Measurements from ENCODE around the gene NT5C2. TPM values are rescaled to one million over a fixed set of nuclear protein-coding genes. Genes with fewer than 3 reads are reported as not detected.
"Not testable (repeated sequence)": the region's sequence is repeated elsewhere in the genome, so short reads cannot be mapped to it uniquely, and the experiment has no call there.

Gene NT5C2
- total RNA-seq, 1 experiment from 2014 or later, result 91.2 TPM

DNA sequence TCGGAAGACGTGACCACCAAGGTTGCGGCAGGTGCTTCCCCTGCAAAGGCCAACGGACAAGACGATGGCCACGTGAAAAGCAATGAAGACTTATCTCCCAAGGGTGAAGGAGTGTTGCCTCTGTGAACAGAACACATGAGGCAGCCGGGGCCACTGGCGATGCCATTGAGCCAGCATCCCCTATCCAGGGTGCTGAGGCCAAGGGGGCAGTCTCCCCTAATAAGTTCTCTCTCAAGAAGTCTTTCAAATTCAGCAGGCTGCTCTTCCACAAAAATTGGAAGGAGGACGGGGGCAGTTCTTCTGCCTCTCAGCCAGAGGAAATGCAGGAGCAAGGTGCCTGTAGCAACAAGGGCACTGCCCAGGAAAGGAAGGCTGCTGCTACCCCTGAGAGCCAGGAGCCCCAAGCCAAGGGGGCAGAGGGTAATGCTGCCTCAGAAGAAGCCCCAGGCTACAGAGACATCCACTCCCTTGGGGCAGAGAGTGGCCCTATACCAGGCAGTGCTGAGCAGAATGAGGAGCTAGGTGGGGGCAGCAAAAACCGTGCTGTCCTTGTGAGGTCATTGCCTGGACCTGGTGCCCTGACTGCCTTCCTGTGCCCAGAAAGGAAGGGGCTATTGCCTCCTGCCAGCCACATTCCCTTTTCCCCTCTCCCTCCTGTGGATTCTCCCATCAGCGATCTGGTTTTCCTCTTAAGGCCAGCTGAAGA is 17.3 kb downstream of the NT5C2 start:
- H3K4me1 Mint-ChIP-seq (ENCODE audit: low read depth, unreplicated experiment), result no peaks in the 10 kb centered on the region
- POLR2A ChIA-PET, result interaction anchor here (0.6 kb wide), 1 partner anchor 64 kb away, joined by 6 read pairs; no protein-coding TSS in a partner anchor
- H3K4me3 Mint-ChIP-seq (ENCODE audit: unreplicated experiment), result no peak overlapping the region
- no peaks in the 10 kb centered on the region for H3K27me3 ChIP-seq (replicated peaks; ENCODE audit: control insufficient read depth, insufficient read depth, low read length)
- BruUV-seq (replicated peaks), result no TSS peak
- intact Hi-C loops (cut with micrococcal nuclease; ENCODE audit: unreplicated experiment), result no loop called here
- peak overlapping the region; percentile 37 for H3K27ac Mint-ChIP-seq (ENCODE audit: unreplicated experiment)
- no peaks in the 10 kb centered on the region for H3K4me1 ChIP-seq
- no peaks in the 10 kb centered on the region for H3K27me3 Mint-ChIP-seq (ENCODE audit: insufficient read depth, unreplicated experiment)
- TF ChIP-seq, protein P1, sequence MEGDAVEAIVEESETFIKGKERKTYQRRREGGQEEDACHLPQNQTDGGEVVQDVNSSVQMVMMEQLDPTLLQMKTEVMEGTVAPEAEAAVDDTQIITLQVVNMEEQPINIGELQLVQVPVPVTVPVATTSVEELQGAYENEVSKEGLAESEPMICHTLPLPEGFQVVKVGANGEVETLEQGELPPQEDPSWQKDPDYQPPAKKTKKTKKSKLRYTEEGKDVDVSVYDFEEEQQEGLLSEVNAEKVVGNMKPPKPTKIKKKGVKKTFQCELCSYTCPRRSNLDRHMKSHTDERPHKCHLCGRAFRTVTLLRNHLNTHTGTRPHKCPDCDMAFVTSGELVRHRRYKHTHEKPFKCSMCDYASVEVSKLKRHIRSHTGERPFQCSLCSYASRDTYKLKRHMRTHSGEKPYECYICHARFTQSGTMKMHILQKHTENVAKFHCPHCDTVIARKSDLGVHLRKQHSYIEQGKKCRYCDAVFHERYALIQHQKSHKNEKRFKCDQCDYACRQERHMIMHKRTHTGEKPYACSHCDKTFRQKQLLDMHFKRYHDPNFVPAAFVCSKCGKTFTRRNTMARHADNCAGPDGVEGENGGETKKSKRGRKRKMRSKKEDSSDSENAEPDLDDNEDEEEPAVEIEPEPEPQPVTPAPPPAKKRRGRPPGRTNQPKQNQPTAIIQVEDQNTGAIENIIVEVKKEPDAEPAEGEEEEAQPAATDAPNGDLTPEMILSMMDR (IDR thresholded peaks at IDR 0.05; ENCODE audit: insufficient read depth in 1 of 2, low read depth in 1 of 2, low read length in 1 of 2, severe bottlenecking in 1 of 2, unreplicated experiment in 1 of 2), result no peak
- H3K36me3 ChIP-seq (ENCODE audit: control insufficient read depth, insufficient read depth, low read length), result peaks cover 5% of the 10 kb centered on the region
- DNase-seq, result no peak
- no peaks in the 10 kb centered on the region for H3K9me3 ChIP-seq
- CTCF ChIA-PET, result interaction anchor here (0.5 kb wide), 1 partner anchor 800 kb away, joined by 3 read pairs; no protein-coding TSS in a partner anchor
- H3K36me3 Mint-ChIP-seq (ENCODE audit: insufficient read depth, unreplicated experiment), result peaks cover 76% of the 10 kb centered on the region
- H3K9me3 Mint-ChIP-seq (ENCODE audit: unreplicated experiment), result no peaks in the 10 kb centered on the region
- no peak overlapping the region for H3K4me3 ChIP-seq (ENCODE audit: low read depth, low read length)

DNA sequence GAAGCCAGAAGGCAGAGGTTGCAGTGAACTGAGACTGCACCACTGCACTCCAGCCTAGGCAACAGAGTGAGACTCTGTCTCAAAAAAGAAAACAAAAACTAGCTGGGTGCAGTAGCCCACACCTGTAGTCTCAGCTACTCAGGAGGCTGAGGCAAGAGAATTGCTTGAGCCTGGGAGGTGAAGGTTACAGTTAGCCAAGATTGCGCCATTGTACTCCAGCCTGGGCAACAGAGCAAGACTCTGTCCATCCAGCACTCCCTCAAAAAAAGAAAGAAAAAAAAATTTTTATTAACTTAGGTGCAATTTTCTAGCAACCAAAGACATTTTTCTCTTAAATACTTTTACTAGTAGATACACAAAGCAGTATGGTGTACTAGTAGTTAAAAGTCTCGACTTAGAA is 18.7 kb downstream of the NT5C2 start:
- H3K4me3 ChIP-seq (ENCODE audit: low read depth, low read length); H3K27ac Mint-ChIP-seq (ENCODE audit: unreplicated experiment); H3K36me3 ChIP-seq (ENCODE audit: control insufficient read depth, insufficient read depth, low read length); POLR2A ChIA-PET; H3K4me3 Mint-ChIP-seq (ENCODE audit: unreplicated experiment); H3K27me3 ChIP-seq (replicated peaks; ENCODE audit: control insufficient read depth, insufficient read depth, low read length); H3K9me3 ChIP-seq; intact Hi-C loops (cut with micrococcal nuclease; ENCODE audit: unreplicated experiment); H3K4me1 Mint-ChIP-seq (ENCODE audit: low read depth, unreplicated experiment); H3K9me3 Mint-ChIP-seq (ENCODE audit: unreplicated experiment); CTCF ChIA-PET; BruUV-seq (replicated peaks); DNase-seq; H3K4me1 ChIP-seq; H3K27me3 Mint-ChIP-seq (ENCODE audit: insufficient read depth, unreplicated experiment): not testable (repeated sequence)
- peaks cover 72% of the 10 kb centered on the region for H3K36me3 Mint-ChIP-seq (ENCODE audit: insufficient read depth, unreplicated experiment)

DNA sequence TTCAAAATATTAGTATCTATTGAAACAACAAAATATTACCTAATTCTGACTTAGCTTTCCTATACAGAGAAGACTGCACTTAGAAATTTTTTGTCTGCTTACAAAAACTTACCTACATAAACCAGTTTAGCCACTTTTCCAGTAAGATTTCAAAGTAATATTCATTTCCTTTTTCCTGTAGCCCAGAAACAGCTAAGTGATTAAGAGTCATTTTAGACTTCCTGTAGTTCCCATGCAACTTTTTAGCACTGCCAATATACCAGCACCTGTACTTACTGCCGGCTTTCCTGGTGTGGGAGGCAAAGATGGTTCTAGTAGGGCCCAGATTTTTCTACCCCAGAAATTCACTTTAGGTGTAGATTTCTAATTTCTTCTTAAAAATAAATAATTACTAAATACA is 21.8 kb downstream of the NT5C2 start:
- intact Hi-C loops (cut with micrococcal nuclease; ENCODE audit: unreplicated experiment), result no loop called here

More for the DNA sequence above, 21.8 kb downstream of the NT5C2 start:
- Mint-ChIP-seq H3K27me3 (ENCODE audit: insufficient read depth, unreplicated experiment) (no peaks in the 10 kb centered on the region), H3K27ac (ENCODE audit: unreplicated experiment) (no peak overlapping the region), H3K9me3 (ENCODE audit: unreplicated experiment) (no peaks in the 10 kb centered on the region), H3K4me3 (ENCODE audit: unreplicated experiment) (no peak overlapping the region), H3K36me3 (ENCODE audit: insufficient read depth, unreplicated experiment) (peaks cover 74% of the 10 kb centered on the region), H3K4me1 (ENCODE audit: low read depth, unreplicated experiment) (no peaks in the 10 kb centered on the region)
- no peaks in the 10 kb centered on the region for H3K27me3 ChIP-seq (replicated peaks; ENCODE audit: control insufficient read depth, insufficient read depth, low read length)
- no peak overlapping the region for H3K4me3 ChIP-seq (ENCODE audit: low read depth, low read length)
- CTCF ChIA-PET, result no interaction called here
- no peak for DNase-seq
- BruUV-seq (replicated peaks), result no TSS peak
- 0 out of 2 replicates have a peak, but pooled peaks cover 7% of the 10 kb centered on the region for H3K4me1 ChIP-seq
- POLR2A ChIA-PET, result no interaction called here
- TF ChIP-seq, protein P1 (IDR thresholded peaks at IDR 0.05; ENCODE audit: insufficient read depth in 1 of 2, low read depth in 1 of 2, low read length in 1 of 2, severe bottlenecking in 1 of 2, unreplicated experiment in 1 of 2), result no peak
- H3K36me3 ChIP-seq (ENCODE audit: control insufficient read depth, insufficient read depth, low read length), result peaks cover 6% of the 10 kb centered on the region
- no peaks in the 10 kb centered on the region for H3K9me3 ChIP-seq

Data from Caco-2 (cell line).